GM12878 (cell line): ENCODE measurements around the gene SMARCC2. TPM values are rescaled to one million over a fixed set of nuclear protein-coding genes. Genes with fewer than 3 reads are reported as not detected.

Experiments
- ATAC-seq: fragments of 200-7000 bp; cut with Tn5 transposase; 3 replicates; pipeline ENCODE4 v1.9.1; 2020; ENCODE audit warnings: mild to moderate bottlenecking, moderate library complexity
- BruUV-seq: library from RNA; stranded (reverse); fragments of 400-500 nt; replicated peaks from 2 replicates; lab custom pipeline; 2021; lab: Mats Ljungman, UMichigan
- CTCF ChIA-PET: fragments of 300-600 bp; sonication (Branson Sonifier 250); formaldehyde crosslinking; extraction: SDS; loops from one replicate; lab custom pipeline; 2021; ENCODE audit warnings: inconsistent platforms; lab: Yijun Ruan, JAX
- POLR2A ChIA-PET: fragments of 350-600 bp; formaldehyde crosslinking; extraction: SDS; loops from one replicate; lab custom pipeline; 2021; ENCODE audit warnings: inconsistent platforms; lab: Charles Lee
- RAD21 ChIA-PET: fragments of 300-600 bp; sonication (Branson Sonifier 250); formaldehyde crosslinking; loops from one replicate; lab custom pipeline; 2023; ENCODE audit warnings: antibody characterized with exemption; ENCODE audit not compliant: unreplicated experiment; lab: Charles Lee
- SMC1A ChIA-PET: fragments of 300-600 bp; sonication (Branson Sonifier 250); formaldehyde crosslinking; loops from one replicate; lab custom pipeline; 2023; ENCODE audit not compliant: unreplicated experiment, uncharacterized antibody; lab: Charles Lee
- DNase-seq: peaks from one replicate; pipeline ENCODE4 v3.0.0-alpha.2; 2011; ENCODE audit warnings: low read depth, low spot score
- FAIRE-seq: peaks from 3 replicates; lab custom pipeline; 2011; peaks lifted over from hg19 to GRCh38; lab: Jason Lieb, UNC
- H2AFZ ChIP-seq: 2 replicates; pipeline ENCODE4 v1.6.0; 2011; ENCODE audit warnings: low read depth, low read length, control low read depth; ENCODE audit not compliant: control insufficient read depth
- H3K27ac ChIP-seq: 2 replicates; pipeline ENCODE4 v1.5.1; 2011; ENCODE audit warnings: control low read depth; ENCODE audit not compliant: control insufficient read depth, insufficient read depth
- H3K27me3 ChIP-seq, 2 experiments: replicated peaks in 1 of 2; 2 replicates each; pipeline versions ENCODE4 v1.6.0 to v1.6.1; 2011; ENCODE audit warnings: low read length in 1 of 2; ENCODE audit not compliant: control insufficient read depth in 2 of 2, insufficient read depth in 2 of 2
- H3K36me3 ChIP-seq, 2 experiments: 2 replicates each; pipeline ENCODE4 v1.5.1; 2011; ENCODE audit warnings: low read length in 1 of 2; ENCODE audit not compliant: control insufficient read depth in 2 of 2, insufficient read depth in 2 of 2
- H3K4me1 ChIP-seq: 2 replicates; pipeline ENCODE4 v1.6.1; 2011; ENCODE audit warnings: mild to moderate bottlenecking, low read length, moderate library complexity, mixed read lengths; ENCODE audit not compliant: control insufficient read depth, insufficient read depth
- H3K4me2 ChIP-seq: 2 replicates; pipeline ENCODE4 v1.6.0; 2011; ENCODE audit warnings: control low read depth; ENCODE audit not compliant: control insufficient read depth, insufficient read depth
- H3K4me3 ChIP-seq: fragments of 200-600 bp; sonication (generic); 2 replicates; pipeline ENCODE4 v1.5.1; 2016
- H3K79me2 ChIP-seq: 2 replicates; pipeline ENCODE4 v1.6.0; 2011; ENCODE audit warnings: low read length; ENCODE audit not compliant: control insufficient read depth, insufficient read depth
- H3K9ac ChIP-seq: 2 replicates; pipeline ENCODE4 v1.8.0; 2011; ENCODE audit warnings: low read length, control low read depth, mixed read lengths; ENCODE audit not compliant: control insufficient read depth, insufficient read depth
- H3K9me3 ChIP-seq: replicated peaks from 3 replicates; pipeline ENCODE4 v1.5.1; 2011; ENCODE audit warnings: mild to moderate bottlenecking, low read length; ENCODE audit not compliant: control insufficient read depth, insufficient read depth
- H4K20me1 ChIP-seq: 2 replicates; pipeline ENCODE4 v1.6.0; 2011; ENCODE audit not compliant: control insufficient read depth, insufficient read depth
- BCLAF1 ChIP-seq: fragments of 450-650 bp; IDR thresholded peaks from 2 replicates; pipeline ENCODE4 v1.6.1; 2017; ENCODE audit warnings: antibody characterized with exemption, mild to moderate bottlenecking, moderate library complexity
- CHD4 ChIP-seq: fragments of 200-600 bp; sonication (generic); IDR thresholded peaks from 2 replicates; pipeline ENCODE4 v1.6.1; 2016; ENCODE audit warnings: mild to moderate bottlenecking
- ESRRA ChIP-seq: IDR thresholded peaks from 2 replicates; pipeline ENCODE4 v1.6.1; 2012; ENCODE audit warnings: mild to moderate bottlenecking, low read length, improper control_type of control experiment
- GATAD2B ChIP-seq: fragments of 450-650 bp; conservative IDR thresholded peaks from 2 replicates; pipeline ENCODE4 v1.6.1; 2017; ENCODE audit warnings: low read depth, mild to moderate bottlenecking, moderate library complexity
- PML ChIP-seq: IDR thresholded peaks from 2 replicates; pipeline ENCODE4 v1.6.1; 2012; ENCODE audit warnings: low read length, inconsistent platforms
- RAD21 ChIP-seq: IDR thresholded peaks from 2 replicates; pipeline ENCODE4 v1.6.1; 2011; ENCODE audit warnings: mild to moderate bottlenecking, low read depth, low read length, moderate library complexity; ENCODE audit not compliant: insufficient read depth
- SMARCA5 ChIP-seq: fragments of 450-650 bp; IDR thresholded peaks from 2 replicates; pipeline ENCODE4 v1.6.1; 2017; ENCODE audit warnings: mild to moderate bottlenecking
- YY1 ChIP-seq: IDR thresholded peaks from 2 replicates; pipeline ENCODE4 v1.6.1; 2011; ENCODE audit warnings: low read depth, mild to moderate bottlenecking, low read length
- ZNF207 ChIP-seq: fragments of 450-650 bp; IDR thresholded peaks from 2 replicates; pipeline ENCODE4 v1.6.1; 2014; ENCODE audit warnings: antibody characterized with exemption, mild to moderate bottlenecking, borderline replicate concordance
- ZNF217 ChIP-seq: fragments of 450-650 bp; IDR thresholded peaks from 2 replicates; pipeline ENCODE4 v1.6.1; 2017; ENCODE audit warnings: antibody characterized with exemption, mild to moderate bottlenecking
- ZNF24 ChIP-seq: fragments of 450-650 bp; IDR thresholded peaks from 2 replicates; pipeline ENCODE4 v1.6.1; 2017; ENCODE audit warnings: antibody characterized with exemption, mild to moderate bottlenecking
- WGBS: methylation state at CpG from one replicate; pipeline ENCODE4 v1.1.6; 2016; ENCODE audit warnings: low lambda C conversion rate; ENCODE audit not compliant: insufficient replicate concordance, insufficient coverage; ENCODE audit errors: missing lambda C conversion rate; 5-methylcytosine and 5-hydroxymethylcytosine counted together
- in situ Hi-C: fragments of 300-500 bp; cut with MboI; formaldehyde crosslinking; loops from 9 replicates; pipeline ENCODE4 v1.14.3; 2018; ENCODE audit warnings: mixed read lengths
- intact Hi-C: fragments of 100-400 bp; cut with micrococcal nuclease; formaldehyde crosslinking; loops from one replicate; pipeline ENCODE4 v1.14.2; 2022; ENCODE audit not compliant: unreplicated experiment
- polyA plus RNA-seq, 11 experiments: library from polyadenylated mRNA; depleted of rRNA in 4 of 11; unstranded in 6 of 11; stranded (reverse) in 5 of 11; fragments of >200 nt; fragmentation: Nextera tagmentation in 4 of 11; fragmentation: Illumina TruSeq in 1 of 11; extraction: Ambion mirVana in 4 of 11; extraction: Trizol in 1 of 11; gene quantifications; 1 replicate in 1 of 11; 2 replicates in 10 of 11; pipeline versions ENCODE4 v1.2.1 to v1.2.3, GENCODE V29; 2011 to 2016; ENCODE audit warnings: inconsistent platforms in 2 of 11, missing spikeins in 2 of 11, low read depth in 1 of 11
- total RNA-seq, 4 experiments: library from RNA; depleted of rRNA in 3 of 4; stranded (reverse); fragments of >200 nt in 3 of 4; fragmentation: Illumina TruSeq in 1 of 4; extraction: Trizol in 1 of 4; gene quantifications; 2 replicates each; pipeline versions ENCODE4 v1.2.1 to v1.2.3, GENCODE V29; 2013 to 2021

SMARCC2 gene
- total and polyA plus RNA-seq, 10 of the 15 experiments (the other 5 are each of a cell fraction or from before 2014, with no cell fraction given) = 13.6 to 71.2 (median 42.3) TPM

- Histone ChIP-seq H3K4me3 (no peak overlapping the region), H3K9ac (no peak overlapping the region), H2AFZ (no peak overlapping the region), H3K4me1 (no peaks in the 10 kb centered on the region)
- ATAC-seq (no peak), FAIRE-seq (no peak)
- CTCF ChIA-PET = interaction anchor here (2.4 kb wide), 1 partner anchor 11 kb away, joined by 11 read pairs; the partner anchor contains the start of gene ESYT1
- WGBS = 98% methylated on average over 14 of the region's 14 CpGs
- TF ChIP-seq SMARCA5 (no peak), ZNF217 (no peak), CHD4 (no peak), PML (no peak), GATAD2B (no peak), RAD21 (no peak), ZNF207 (no peak), BCLAF1 (no peak), YY1 (no peak), ESRRA (no peak), ZNF24 (no peak)
- TF ChIP-seq, all 136 proteins: peak for 0
- DNase-seq = no peak
- no peak overlapping the region for H3K4me2 ChIP-seq
- H3K27ac ChIP-seq = no peak overlapping the region
- POLR2A ChIA-PET = interaction anchor here (1.2 kb wide), 1 partner anchor 10 kb away, joined by 5 read pairs; the partner anchor contains the start of gene ESYT1
- H3K79me2 ChIP-seq = no peaks in the 10 kb centered on the region
- in situ Hi-C loops = no loop called here
- H3K9me3 ChIP-seq = no peaks in the 10 kb centered on the region
- H3K27me3 ChIP-seq = no peaks in the 10 kb centered on the region
- BruUV-seq = no TSS peak
- intact Hi-C loops = no loop called here
- no peaks in the 10 kb centered on the region for H4K20me1 ChIP-seq
- RAD21 ChIA-PET = no interaction called here
- SMC1A ChIA-PET = no interaction called here
- peaks cover 15 to 25% of the 10 kb centered on the region in 2 experiments for H3K36me3 ChIP-seq
Measured at GRCh38 chr12:56137853-56138571, 51.3 kb downstream of the SMARCC2 start.
